CD4-positive, alpha-beta T cell treated with Interleukin-17A for 1 hour (primary cell): ENCODE measurements around the gene MRPL52.

Experiments used
- DNase-seq: peaks from one replicate; pipeline ENCODE4 v3.0.0-alpha.2; 2020

The MRPL52 gene

DNA sequence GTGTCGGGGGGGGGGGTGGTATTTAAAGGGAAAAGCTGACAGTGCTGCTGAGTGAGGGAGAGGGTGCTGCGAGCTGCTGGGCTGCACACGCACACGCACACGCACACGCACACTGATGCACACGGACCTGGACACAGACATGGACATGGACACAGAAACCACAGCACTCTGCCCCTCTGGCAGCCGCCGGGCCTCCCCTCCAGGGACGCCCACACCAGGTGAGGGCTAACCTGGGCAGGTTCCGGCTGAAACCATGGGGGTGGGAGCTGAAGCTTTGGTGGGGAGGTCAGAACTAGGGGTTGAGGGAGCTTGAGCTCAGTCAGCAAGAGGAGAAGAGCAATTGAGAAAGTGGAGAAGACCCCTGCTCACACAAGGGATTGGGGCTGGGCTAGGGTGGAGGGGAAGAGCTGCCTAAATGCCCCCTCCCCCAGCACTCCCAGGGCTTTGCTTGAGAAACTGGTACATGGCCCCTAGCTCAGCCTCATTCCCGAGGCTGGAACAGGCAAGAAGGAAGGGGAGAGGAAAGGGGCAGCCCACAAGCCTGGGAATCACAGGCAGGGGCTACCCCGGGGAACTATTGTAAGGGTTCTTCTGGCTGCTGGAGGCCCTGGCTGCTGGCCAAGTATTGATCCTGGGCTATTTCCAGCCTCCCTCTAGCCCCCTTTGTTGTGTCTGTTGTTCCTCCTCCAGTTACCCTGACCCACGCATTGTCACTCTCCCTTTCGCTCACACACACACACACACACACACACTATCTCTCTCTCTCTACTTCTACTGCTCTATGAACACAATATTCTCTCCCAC, 53.7 kb downstream of the MRPL52 start, which contains the start of gene REM2:
REM2 (plus strand) TSS at position 50 of the 804 bp plus-strand sequence; CDS start at position 116, 66 bp downstream.
- no peak for DNase-seq

- DNase-seq, result no peak
Measured at GRCh38 chr14:22884076-22884737, 54.5 kb downstream of the MRPL52 start.
